Inferior parietal cortex (tissue), 1 donor: Measurements from ENCODE around the gene SLC15A4.
"Not testable (repeated sequence)": the region's sequence is repeated elsewhere in the genome, so short reads cannot be mapped to it uniquely, and the experiment has no call there.

ENCODE experiments used
- DNase-seq: peaks from one replicate; pipeline ENCODE4 v3.0.0-alpha.2; 2016; ENCODE audit errors: extremely low spot score

Gene SLC15A4

GRCh38 chr12:128814411-128815261, 9.1 kb downstream of the SLC15A4 start:
- DNase-seq = no peak

DNA sequence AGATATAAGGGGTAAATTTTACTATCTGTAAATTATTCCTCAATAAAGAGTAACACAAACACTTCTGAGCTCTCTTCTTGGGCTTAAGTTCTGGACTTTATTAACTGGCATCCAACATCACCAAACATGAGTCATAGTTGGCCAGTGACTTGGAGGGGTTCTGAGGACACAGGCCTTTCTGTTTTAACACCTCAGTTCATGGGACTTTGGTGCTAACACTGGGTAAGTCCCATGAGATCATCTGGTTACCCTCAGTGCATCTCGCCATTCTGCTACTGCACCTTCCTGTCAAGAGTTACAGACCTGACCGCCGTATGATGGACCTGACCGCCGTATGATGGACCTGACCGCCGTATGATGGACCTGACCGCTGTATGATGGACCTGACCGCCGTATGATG, 9.9 kb downstream of the SLC15A4 start:
- no peak for DNase-seq

- DNase-seq = no peak
Measured at GRCh38 chr12:128813392-128813791, 10.4 kb downstream of the SLC15A4 start.

GRCh38 chr12:128811806-128812205, 12.0 kb downstream of the SLC15A4 start:
- DNase-seq = no peak

DNA sequence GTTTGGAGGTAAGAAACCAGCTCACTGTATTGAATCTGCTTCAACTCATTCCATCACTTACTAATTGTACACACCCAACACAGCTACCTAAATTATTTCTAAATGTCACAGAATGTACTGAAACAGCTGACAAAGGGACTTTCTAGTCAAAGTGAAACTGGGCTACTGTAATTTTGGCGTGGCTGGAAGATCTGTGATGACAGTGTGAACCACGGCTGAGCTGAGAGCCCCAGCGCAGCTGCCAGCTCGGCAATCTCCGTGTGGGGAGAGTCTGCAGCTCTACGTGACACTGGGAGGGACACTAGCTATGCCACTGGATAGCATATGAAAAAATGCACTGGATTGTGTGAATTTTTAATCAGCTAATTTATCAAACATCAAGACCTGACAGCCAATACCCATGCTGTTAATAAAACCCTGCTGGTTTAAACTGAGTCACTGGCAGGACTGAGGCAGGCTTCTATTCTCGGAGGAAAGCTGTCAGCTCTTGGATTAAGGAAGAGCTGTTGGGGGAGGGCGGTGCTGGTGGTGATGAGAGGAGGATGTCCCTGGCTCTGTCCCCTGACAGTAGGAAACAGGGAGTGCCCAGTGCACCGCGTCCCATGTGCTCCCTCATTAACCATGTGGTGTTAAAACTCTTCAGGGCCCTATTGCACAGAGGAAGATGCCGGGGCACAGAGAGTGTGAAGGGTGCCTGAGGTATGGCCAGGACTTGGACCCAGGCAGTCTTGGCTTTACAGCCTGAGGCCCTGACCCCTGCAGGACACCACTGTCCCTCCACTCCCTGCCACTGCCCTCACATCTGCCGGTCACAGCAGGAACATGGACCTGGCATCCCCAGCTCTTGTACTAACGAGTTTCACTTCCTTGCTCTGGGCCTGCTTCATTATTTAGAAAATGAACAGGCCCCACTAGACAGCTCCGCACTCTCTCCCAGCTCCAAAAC, 13.3 kb downstream of the SLC15A4 start:
- no peak for DNase-seq

DNA sequence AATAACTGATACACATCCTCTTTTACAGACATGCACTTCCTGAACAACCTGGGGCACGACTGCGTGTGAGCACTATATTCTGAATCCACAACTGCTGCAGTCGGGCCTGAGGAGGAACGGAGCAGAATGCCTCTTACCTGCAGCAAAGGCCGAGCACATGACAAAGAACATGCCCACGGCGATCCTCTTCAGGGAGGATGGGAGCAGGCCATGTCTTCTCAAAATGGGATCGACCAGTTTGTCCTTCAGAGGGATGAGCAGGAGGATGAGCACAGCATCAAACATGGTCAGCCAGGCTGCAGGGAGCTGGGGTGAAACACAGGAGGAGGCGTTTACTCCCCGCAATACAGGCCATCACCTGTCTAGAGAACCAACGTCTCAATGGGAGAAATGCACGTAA, 15.1 kb downstream of the SLC15A4 start:
- DNase-seq = no peak

GRCh38 chr12:128807161-128807724, 16.5 kb downstream of the SLC15A4 start:
- no peak for DNase-seq

DNA sequence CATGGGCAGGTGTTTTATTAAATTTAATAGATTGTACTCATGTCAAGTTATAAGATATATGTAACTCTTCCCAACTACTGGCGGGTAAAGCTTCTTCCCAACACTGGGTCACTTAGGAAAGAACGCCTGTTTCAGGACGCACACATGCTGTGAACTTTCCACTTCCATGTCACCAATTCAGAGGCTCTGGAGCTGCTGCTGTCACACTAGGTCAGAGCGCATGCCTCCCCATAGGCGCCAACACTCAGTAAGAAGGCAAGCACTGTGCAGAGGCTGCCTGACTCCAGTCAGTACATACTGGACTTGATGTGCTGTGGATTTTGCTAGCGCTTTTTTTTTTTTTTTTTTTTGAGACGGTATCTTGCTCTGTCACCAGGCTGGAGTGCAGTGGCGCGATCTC, 17.2 kb downstream of the SLC15A4 start:
- DNase-seq = no peak

DNA sequence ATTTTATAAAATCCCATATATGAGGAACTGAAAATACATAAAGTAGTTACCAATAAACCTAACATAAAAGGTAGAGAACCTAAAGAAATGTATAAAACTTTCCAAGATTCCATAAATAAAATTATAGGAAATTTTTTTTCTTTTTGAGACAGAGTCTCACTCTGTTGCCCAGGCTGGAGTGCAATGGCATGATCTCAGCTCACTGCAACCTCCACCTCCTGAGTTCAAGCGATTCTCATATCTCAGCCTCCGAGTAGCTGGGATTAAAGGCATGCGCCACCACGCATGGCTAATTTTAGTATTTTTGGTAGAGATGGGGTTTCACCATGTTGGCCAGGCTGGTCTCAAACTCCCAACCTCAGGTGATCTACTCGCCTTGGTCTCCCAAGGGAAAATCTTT, 18.4 kb downstream of the SLC15A4 start:
- not testable (repeated sequence) for DNase-seq

- DNase-seq = no peak
Measured at GRCh38 chr12:128804762-128805161, 19.0 kb downstream of the SLC15A4 start.

GRCh38 chr12:128803788-128804187, 20.0 kb downstream of the SLC15A4 start:
- no peak for DNase-seq

- DNase-seq = no peak
Measured at GRCh38 chr12:128802756-128803155, 21.0 kb downstream of the SLC15A4 start.

DNA sequence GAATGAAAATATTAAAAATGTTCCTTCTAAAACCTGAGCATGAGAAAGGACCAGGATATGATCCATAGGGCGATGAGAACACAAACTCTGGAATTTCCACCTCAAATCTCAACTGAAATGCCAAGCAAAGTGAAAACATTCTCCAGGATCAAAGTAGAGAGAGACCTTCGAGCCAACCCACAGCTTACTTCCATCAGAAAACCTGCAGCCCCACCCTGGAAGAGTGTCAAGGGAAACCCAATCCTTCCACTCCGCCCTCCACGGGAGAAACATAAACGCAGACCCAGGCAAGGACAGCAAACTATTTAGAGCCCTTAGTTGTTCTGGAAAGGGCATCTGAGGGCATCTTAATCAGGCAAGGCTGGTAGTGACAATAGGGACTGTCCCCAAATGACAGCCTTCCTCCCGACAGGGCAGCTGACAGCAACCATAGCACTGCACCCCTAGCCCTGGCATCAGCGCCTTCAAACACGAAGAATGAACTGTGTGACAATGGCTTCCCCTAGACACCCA, 21.8 kb downstream of the SLC15A4 start:
- no peak for DNase-seq

- DNase-seq = no peak
Measured at GRCh38 chr12:128800606-128801005, 23.2 kb downstream of the SLC15A4 start.

DNA sequence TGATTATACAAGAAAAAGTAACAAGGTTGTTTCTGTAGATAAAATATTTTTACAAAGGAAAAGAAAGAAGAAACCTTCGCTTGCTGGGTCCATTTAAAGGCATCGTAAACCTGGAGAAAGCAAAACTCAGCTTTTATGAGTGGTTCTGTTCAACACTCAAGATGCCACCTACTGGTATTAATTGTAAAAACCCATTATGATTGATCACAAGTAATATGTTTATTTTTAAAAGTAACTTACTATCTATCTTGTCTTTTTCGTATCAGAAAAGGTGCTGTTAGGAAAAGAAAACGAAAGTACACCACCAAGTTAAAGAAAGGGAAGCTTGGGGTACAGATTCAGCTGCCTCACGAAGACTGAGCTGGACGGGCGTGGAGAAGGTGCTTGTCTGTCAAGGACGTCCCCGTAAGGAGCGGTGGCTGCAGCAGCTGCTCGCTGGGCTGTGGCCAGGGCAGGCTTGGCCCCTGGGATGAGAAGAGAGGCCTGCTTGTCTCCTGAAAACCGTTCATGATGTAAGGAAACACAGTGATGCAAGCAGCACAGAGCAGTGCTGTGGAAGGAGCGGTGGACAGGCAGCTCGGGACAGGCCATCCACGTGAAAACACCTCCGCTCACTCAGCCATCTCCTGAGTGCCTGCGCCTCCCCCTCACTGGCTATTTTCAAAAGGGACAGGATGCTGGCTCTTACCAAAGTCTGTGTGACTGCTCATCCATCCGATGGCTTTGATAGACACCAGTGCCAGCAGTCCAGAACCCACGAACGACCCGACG, 25.0 kb downstream of the SLC15A4 start:
- no peak for DNase-seq

GRCh38 chr12:128797119-128798118, 26.3 kb downstream of the SLC15A4 start:
- no peak for DNase-seq

DNA sequence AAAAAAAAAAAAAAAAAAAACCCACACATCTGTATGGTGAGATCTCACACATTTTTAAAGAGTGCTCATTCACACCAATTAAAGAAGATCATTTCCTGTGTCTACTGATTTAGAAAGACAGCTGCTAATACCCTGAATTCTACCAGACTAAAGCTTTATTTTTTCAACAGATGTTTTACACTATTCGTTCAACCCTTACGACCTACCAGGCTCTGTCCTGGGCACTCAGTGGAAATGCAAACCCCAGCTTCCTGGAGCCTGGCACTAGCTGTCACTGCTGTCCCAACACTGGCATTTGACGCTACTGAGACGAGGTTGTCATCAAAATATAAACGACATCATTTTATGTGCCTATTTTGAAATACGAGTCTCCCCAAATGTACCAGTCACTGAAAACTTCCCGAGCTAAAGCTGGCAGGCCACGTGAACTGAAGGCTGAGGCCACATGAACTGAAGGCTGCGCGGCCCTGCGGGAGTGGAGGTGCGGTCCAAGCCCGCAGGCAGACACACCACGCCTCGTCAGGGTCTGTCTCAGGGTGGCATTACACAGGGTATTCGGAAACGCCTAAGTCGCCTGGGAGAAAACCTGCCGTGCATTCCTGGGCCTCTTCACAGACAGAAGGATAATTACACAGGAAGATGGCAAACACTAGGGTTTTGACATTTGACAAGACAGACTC, 27.2 kb downstream of the SLC15A4 start:
- no peak for DNase-seq

DNA sequence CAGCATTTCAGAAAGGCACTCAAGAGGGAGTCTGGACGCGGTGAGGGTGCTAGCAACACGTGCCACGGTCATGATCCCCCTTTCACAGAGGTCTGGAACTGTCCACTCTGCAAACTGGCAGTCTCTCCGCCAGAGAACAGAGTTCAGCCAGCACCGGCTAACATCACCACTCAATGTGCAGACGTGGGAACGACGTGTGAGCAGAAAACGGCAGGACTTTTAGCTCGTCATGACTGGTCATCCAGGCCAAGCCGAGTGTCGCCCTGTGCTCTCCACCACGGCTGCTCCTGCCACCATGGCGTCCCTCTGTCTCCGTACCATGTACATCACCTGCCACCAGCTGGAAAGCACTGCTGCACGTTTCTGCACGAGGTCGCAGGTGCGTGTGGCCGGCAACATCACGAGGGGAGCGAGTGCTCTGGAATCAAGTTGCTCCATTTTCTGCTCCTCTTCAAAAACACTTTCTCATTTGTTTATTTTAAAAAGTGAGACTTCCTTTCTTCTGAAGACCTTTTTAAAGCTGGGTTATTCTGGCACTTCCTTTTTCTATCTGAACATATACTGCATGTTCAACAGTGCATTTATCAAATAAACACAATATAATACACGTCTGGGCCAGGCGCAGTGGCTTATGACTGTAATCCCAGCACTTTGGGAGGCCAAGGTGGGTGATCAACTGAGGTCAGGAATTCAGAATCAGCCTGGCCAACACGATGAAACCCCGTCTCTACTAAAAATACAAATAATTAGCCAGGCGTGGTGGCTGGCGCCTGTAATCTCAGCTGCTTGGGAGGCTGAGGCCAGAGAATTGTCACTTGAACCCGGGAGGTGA, 28.0 kb downstream of the SLC15A4 start:
- DNase-seq = no peak
